CD4-positive, alpha-beta T cell treated with Interleukin-1 beta for 1 hour (primary cell): ENCODE results near the gene CMIP.

Source experiments
- DNase-seq, 2 donors: peaks; one replicate each; pipeline ENCODE4 v3.0.0-alpha.2; 2020 to 2022

CMIP gene

GRCh38 chr16:81592353-81592866, 147.8 kb downstream of the CMIP start:
- no peak for DNase-seq

GRCh38 chr16:81593481-81593880, 148.9 kb downstream of the CMIP start:
- no peak for DNase-seq

- no peak for DNase-seq
Measured at GRCh38 chr16:81595629-81596292, 151.2 kb downstream of the CMIP start.

GRCh38 chr16:81597079-81597658, 152.6 kb downstream of the CMIP start:
- DNase-seq = no peak

- no peak for DNase-seq
Measured at GRCh38 chr16:81598083-81598482, 153.5 kb downstream of the CMIP start.

GRCh38 chr16:81599034-81599744, 154.6 kb downstream of the CMIP start:
- DNase-seq = no peak

GRCh38 chr16:81600275-81600674, 155.7 kb downstream of the CMIP start:
- DNase-seq = no peak

GRCh38 chr16:81601008-81601428, 156.4 kb downstream of the CMIP start:
- no peak for DNase-seq

- DNase-seq = no peak
Measured at GRCh38 chr16:81601601-81602255, 157.1 kb downstream of the CMIP start.

- DNase-seq = no peak
Measured at GRCh38 chr16:81602256-81602776, 157.7 kb downstream of the CMIP start.

- DNase-seq = no peak
Measured at GRCh38 chr16:81602792-81603191, 158.2 kb downstream of the CMIP start.

- DNase-seq = no peak
Measured at GRCh38 chr16:81604960-81605383, 160.4 kb downstream of the CMIP start.

GRCh38 chr16:81606039-81606438, 161.4 kb downstream of the CMIP start:
- DNase-seq = no peak

GRCh38 chr16:81607006-81607405, 162.4 kb downstream of the CMIP start:
- DNase-seq = no peak

GRCh38 chr16:81607805-81608522, 163.4 kb downstream of the CMIP start:
- no peak for DNase-seq

GRCh38 chr16:81608523-81609209, 164.1 kb downstream of the CMIP start:
- DNase-seq = no peak

- no peak for DNase-seq
Measured at GRCh38 chr16:81609323-81609892, 164.8 kb downstream of the CMIP start.

GRCh38 chr16:81610144-81610842, 165.7 kb downstream of the CMIP start:
- no peak for DNase-seq

- DNase-seq = no peak
Measured at GRCh38 chr16:81610936-81611335, 166.3 kb downstream of the CMIP start.

- DNase-seq = no peak
Measured at GRCh38 chr16:81611721-81612120, 167.1 kb downstream of the CMIP start.
